BE2C (cell line): ENCODE data around the gene AZGP1. TPM values are rescaled to one million over a fixed set of nuclear protein-coding genes. Genes with fewer than 3 reads are reported as not detected.

Source experiments
- DNase-seq: peaks from one replicate; pipeline ENCODE4 v3.0.0-alpha.2; 2020
- H3K27me3 ChIP-seq: fragments of 250-450 bp; sonication (Bioruptor Pico); 2 replicates; pipeline ENCODE4 v1.5.1; 2020; ENCODE audit warnings: mild to moderate bottlenecking
- H3K36me3 ChIP-seq: fragments of 250-450 bp; sonication (Bioruptor Pico); 2 replicates; pipeline ENCODE4 v1.5.1; 2020; ENCODE audit warnings: mild to moderate bottlenecking
- H3K4me1 ChIP-seq: fragments of 250-450 bp; sonication (Bioruptor Pico); 2 replicates; pipeline ENCODE4 v1.5.1; 2020
- H3K4me3 ChIP-seq: 2 replicates; pipeline ENCODE4 v1.5.1; 2011; ENCODE audit warnings: low read depth, low read length
- H3K9me3 ChIP-seq: fragments of 250-450 bp; sonication (Bioruptor Pico); 2 replicates; pipeline ENCODE4 v1.5.1; 2020
- polyA plus RNA-seq: library from polyadenylated mRNA; unstranded; fragments of >200 nt; gene quantifications from one replicate; pipeline ENCODE4 v1.2.1, GENCODE V29; 2012; ENCODE audit warnings: low read depth, missing spikeins; ENCODE audit not compliant: insufficient read length, insufficient read depth
- TF ChIP-seq, protein P1 (sequence below): IDR thresholded peaks from 2 replicates; pipeline ENCODE4 v1.5.1; 2012; ENCODE audit warnings: mild to moderate bottlenecking, low read depth, low read length

Gene AZGP1
- polyA plus RNA-seq, result 8.1 TPM

DNA sequence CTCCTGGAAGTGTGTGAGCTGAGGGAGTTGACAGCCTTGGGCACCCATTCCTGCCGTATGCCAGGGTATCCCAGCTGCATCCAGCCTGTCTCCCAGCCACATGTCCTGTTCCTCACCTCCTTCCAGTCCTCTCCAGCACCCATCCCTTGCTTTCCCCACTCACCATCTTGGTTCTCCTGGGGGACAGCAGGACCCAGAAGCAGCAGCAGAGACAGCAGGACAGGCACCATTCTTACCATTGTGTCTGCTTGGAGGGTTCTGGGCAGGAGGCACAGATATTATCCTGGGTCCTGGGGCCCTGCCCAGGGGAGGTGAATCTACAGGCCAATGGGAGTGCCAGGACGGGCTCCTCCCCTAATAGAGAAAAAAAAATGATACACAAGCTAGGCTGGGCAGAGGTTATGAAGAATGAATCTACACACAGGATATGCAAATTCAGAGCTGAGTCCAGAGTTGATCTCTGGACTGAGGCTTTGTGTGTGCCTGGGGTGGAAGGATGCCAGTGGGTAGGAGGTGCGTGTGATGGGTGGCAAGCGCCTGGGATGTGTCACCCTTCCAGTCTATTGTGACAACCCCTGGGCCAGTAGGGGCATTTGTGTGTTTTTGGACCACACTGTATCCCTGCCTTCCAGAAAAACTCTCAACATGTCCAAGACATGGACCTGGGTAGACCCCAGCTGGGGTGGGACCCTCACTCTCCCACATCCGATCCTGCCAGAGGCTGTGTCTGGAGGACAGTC lies at the start of gene AZGP1:
TSS of gene AZGP1 (minus strand) at position 250 of the 740 bp plus-strand sequence. CDS start at position 239, 11 bp downstream.
- no peaks in the 10 kb centered on the region for H3K9me3 ChIP-seq
- DNase-seq, result peak; percentile 27

DNA sequence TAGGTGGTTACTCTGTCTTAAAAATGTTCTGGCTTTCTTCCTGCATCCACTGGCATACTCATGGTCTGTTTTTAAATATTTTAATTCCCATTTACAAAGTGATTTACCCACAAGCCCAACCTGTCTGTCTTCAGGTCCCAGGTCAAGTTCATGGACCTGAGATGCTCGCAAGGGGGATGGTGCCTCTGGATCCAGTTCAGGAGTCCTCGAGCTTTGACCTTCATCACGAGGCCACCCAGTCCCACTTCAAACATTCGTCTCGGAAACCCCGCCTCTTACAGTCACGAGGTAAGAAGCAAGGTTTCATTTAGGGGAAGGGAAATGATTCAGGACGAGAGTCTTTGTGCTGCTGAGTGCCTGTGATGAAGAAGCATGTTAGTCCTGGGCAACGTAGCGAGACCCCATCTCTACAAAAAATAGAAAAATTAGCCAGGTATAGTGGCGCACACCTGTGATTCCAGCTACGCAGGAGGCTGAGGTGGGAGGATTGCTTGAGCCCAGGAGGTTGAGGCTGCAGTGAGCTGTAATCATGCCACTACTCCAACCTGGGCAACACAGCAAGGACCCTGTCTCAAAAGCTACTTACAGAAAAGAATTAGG lies 48.3 kb upstream of the AZGP1 start:
- Histone ChIP-seq H3K36me3 (peaks cover 47% of the 10 kb centered on the region), H3K4me1 (no peaks in the 10 kb centered on the region), H3K4me3 (no peak overlapping the region), H3K27me3 (no peaks in the 10 kb centered on the region), H3K9me3 (no peaks in the 10 kb centered on the region)
- TF ChIP-seq, protein P1, sequence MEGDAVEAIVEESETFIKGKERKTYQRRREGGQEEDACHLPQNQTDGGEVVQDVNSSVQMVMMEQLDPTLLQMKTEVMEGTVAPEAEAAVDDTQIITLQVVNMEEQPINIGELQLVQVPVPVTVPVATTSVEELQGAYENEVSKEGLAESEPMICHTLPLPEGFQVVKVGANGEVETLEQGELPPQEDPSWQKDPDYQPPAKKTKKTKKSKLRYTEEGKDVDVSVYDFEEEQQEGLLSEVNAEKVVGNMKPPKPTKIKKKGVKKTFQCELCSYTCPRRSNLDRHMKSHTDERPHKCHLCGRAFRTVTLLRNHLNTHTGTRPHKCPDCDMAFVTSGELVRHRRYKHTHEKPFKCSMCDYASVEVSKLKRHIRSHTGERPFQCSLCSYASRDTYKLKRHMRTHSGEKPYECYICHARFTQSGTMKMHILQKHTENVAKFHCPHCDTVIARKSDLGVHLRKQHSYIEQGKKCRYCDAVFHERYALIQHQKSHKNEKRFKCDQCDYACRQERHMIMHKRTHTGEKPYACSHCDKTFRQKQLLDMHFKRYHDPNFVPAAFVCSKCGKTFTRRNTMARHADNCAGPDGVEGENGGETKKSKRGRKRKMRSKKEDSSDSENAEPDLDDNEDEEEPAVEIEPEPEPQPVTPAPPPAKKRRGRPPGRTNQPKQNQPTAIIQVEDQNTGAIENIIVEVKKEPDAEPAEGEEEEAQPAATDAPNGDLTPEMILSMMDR, result no peak
- DNase-seq, result no peak

More for the DNA sequence above, at the start of gene AZGP1:
- H3K4me3 ChIP-seq, result no peak within 1 kb of the TSS
- TF ChIP-seq, protein P1, result no peak
- peaks cover 2% of the 10 kb centered on the region; the same call in 1 of the 2 replicates for H3K4me1 ChIP-seq
- H3K36me3 ChIP-seq, result no peaks in the 10 kb centered on the region; the same call in 1 of the 2 replicates
- H3K27me3 ChIP-seq, result peaks cover 7% of the 10 kb centered on the region; the same call in 1 of the 2 replicates

DNA sequence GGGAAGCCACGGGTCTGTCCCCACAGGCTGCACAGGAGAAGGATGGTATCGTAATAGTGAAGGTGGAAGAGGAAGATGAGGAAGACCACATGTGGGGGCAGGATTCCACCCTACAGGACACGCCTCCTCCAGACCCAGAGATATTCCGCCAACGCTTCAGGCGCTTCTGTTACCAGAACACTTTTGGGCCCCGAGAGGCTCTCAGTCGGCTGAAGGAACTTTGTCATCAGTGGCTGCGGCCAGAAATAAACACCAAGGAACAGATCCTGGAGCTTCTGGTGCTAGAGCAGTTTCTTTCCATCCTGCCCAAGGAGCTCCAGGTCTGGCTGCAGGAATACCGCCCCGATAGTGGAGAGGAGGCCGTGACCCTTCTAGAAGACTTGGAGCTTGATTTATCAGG lies 47.7 kb upstream of the AZGP1 start:
- Histone ChIP-seq H3K27me3 (no peaks in the 10 kb centered on the region), H3K36me3 (peaks cover 53% of the 10 kb centered on the region), H3K4me1 (no peaks in the 10 kb centered on the region), H3K4me3 (no peak overlapping the region), H3K9me3 (no peaks in the 10 kb centered on the region)
- TF ChIP-seq, protein P1, result no peak
- no peak for DNase-seq

DNA sequence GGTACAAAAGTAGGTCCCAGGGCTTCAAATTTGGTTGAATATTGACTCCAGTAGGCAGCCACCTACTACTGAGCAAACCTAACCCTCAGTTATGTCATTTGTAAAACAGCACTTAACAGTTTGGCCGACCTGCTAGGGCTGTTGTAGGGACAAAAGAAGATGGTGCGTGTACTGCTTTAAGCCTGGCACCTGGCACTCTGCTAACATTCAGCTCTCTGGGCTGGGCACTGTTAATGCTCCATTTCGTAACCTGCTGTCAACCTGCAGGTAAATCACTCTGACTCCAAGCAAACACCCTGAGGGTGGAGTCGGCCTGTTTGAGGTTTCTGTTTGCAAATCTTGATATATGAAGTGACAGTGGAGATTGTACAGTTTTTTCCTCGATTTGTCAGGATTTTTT lies 46.8 kb upstream of the AZGP1 start:
- Histone ChIP-seq H3K4me1 (no peaks in the 10 kb centered on the region), H3K27me3 (no peaks in the 10 kb centered on the region), H3K4me3 (no peak overlapping the region), H3K36me3 (peaks cover 57% of the 10 kb centered on the region), H3K9me3 (no peaks in the 10 kb centered on the region)
- TF ChIP-seq, protein P1, result no peak
- DNase-seq, result no peak

DNA sequence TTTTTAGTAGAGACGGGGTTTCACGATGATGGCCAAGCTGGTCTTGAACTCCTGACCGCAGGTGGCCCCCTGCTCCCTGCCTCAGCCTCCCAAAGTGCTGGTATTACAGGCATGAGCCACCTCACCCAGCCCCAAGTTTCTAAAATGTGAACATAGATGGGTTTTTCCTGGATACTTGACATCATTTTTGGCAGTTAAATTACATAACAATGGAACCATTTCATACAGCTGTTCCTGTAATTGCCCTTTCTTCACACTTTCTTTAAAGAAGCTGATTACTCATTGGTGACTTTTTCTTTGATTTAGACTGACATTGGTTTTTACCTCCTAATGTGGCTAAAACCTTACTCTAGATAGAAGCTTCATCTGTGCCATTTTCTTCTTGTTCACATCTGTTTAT lies 45.5 kb upstream of the AZGP1 start:
- no peak overlapping the region for H3K4me3 ChIP-seq
- TF ChIP-seq, protein P1, result no peak
- peaks cover 55% of the 10 kb centered on the region for H3K36me3 ChIP-seq
- H3K4me1 ChIP-seq, result no peaks in the 10 kb centered on the region
- DNase-seq, result no peak
- no peaks in the 10 kb centered on the region for H3K9me3 ChIP-seq
- no peaks in the 10 kb centered on the region for H3K27me3 ChIP-seq

DNA sequence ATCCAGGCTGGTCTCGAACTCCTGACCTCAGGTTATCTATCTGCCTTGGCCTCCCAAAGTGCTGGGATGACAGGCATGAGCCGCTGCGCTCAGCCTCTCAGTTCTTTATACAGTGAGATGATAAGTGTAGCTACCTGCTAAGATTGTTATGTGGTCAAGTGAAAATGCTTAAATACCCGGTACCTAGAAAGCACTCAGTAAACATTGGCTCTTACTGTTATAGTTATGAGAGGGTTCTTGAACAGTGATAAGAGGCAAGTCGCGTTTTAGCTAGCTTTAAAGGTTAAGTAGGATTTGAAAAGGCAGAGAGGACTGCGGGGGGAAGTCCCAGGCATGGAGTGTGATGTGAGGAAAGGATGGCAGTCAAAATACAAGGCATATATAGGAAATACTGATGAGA lies 44.1 kb upstream of the AZGP1 start:
- no peak overlapping the region for H3K4me3 ChIP-seq
- peaks cover 3% of the 10 kb centered on the region for H3K4me1 ChIP-seq
- peaks cover 41% of the 10 kb centered on the region for H3K36me3 ChIP-seq
- no peak for DNase-seq
- H3K27me3 ChIP-seq, result no peaks in the 10 kb centered on the region
- H3K9me3 ChIP-seq, result no peaks in the 10 kb centered on the region
- TF ChIP-seq, protein P1, result no peak
